Measurements from ENCODE around the gene GLCE. TPM values are rescaled to one million over a fixed set of nuclear protein-coding genes. Genes with fewer than 3 reads are reported as not detected.

Gene GLCE
- total and polyA plus RNA-seq, 9 of the 15 experiments (the other 6 are each of a cell fraction or from before 2014, with no cell fraction given): 4.6 to 12.3 (median 10.6) TPM

GRCh38 chr15:69160141-69160993 is at the start of gene GLCE (continued):
- TF ChIP-seq REST (IDR thresholded peaks at IDR 0.05; ENCODE audit: borderline replicate concordance) (no peak), REST (CRISPR knock-in tag; IDR thresholded peaks at IDR 0.05; ENCODE audit: low read depth) (peak; percentile 51; the same call in 1 of the 2 replicates), PCBP1 (IDR thresholded peaks at IDR 0.05; ENCODE audit: low read depth, low read length, poor library complexity, severe bottlenecking) (peak; percentile 38), ARID3B (CRISPR knock-in tag; IDR thresholded peaks at IDR 0.05; ENCODE audit: borderline replicate concordance) (no peak), E4F1 (CRISPR knock-in tag; IDR thresholded peaks at IDR 0.05; ENCODE audit: borderline replicate concordance) (no peak), TEAD1 (CRISPR knock-in tag; IDR thresholded peaks at IDR 0.05) (no peak), RNF219 (CRISPR knock-in tag; IDR thresholded peaks at IDR 0.05) (no peak), SETDB1 (IDR thresholded peaks at IDR 0.05; ENCODE audit: low read length) (no peak)
